SK-N-SH treated with all-trans-retinoic acid at 6 μM for 48 hours (cell line): Measurements from ENCODE around the gene FASTKD2.

Experiments
- ATAC-seq: fragments of 200-7000 bp; cut with Tn5 transposase; 3 replicates; pipeline ENCODE4 v1.9.1; 2020; ENCODE audit warnings: mild to moderate bottlenecking, moderate library complexity
- ARNTL ChIP-seq: fragments of 450-650 bp; formaldehyde crosslinking; IDR thresholded peaks from 2 replicates; pipeline ENCODE4 v1.5.0; 2020; ENCODE audit warnings: low read depth, mild to moderate bottlenecking, moderate library complexity, borderline replicate concordance
- CSDC2 ChIP-seq: fragments of 250-450 bp; sonication (Bioruptor Pico); IDR thresholded peaks from 2 replicates; pipeline ENCODE4 v1.5.0; 2020; ENCODE audit warnings: mild to moderate bottlenecking, moderate library complexity
- ESRRG ChIP-seq: fragments of 250-450 bp; sonication (Bioruptor Pico); IDR thresholded peaks from 2 replicates; pipeline ENCODE4 v1.6.1; 2021; ENCODE audit warnings: mild to moderate bottlenecking
- ISL1 ChIP-seq: fragments of 250-450 bp; sonication (Bioruptor Pico); IDR thresholded peaks from 2 replicates; pipeline ENCODE4 v2.1.2; 2022; ENCODE audit warnings: mild to moderate bottlenecking, moderate library complexity
- OSR1 ChIP-seq: fragments of 250-450 bp; sonication (Bioruptor Pico); IDR thresholded peaks from 2 replicates; pipeline ENCODE4 v1.8.0; 2022; ENCODE audit warnings: moderate library complexity, mild to moderate bottlenecking, inconsistent platforms
- PPARA ChIP-seq: fragments of 250-450 bp; sonication (Bioruptor Pico); IDR thresholded peaks from 2 replicates; pipeline ENCODE4 v1.5.0; 2020; ENCODE audit warnings: mild to moderate bottlenecking, borderline replicate concordance
- RARB ChIP-seq: fragments of 250-450 bp; sonication (Bioruptor Pico); IDR thresholded peaks from 2 replicates; pipeline ENCODE4 v1.8.0; 2021; ENCODE audit warnings: mild to moderate bottlenecking, moderate library complexity
- SNAI2 ChIP-seq: fragments of 250-450 bp; sonication (Bioruptor Pico); IDR thresholded peaks from 2 replicates; pipeline ENCODE4 v1.5.0; 2020; ENCODE audit warnings: mild to moderate bottlenecking, moderate library complexity
- TCF4 ChIP-seq: fragments of 250-450 bp; sonication (Bioruptor Pico); IDR thresholded peaks from 2 replicates; pipeline ENCODE4 v1.8.0; 2021; ENCODE audit warnings: mild to moderate bottlenecking, moderate library complexity, borderline replicate concordance
- TOX ChIP-seq: fragments of 250-450 bp; sonication (Bioruptor Pico); IDR thresholded peaks from 2 replicates; pipeline ENCODE4 v1.8.0; 2021; ENCODE audit warnings: mild to moderate bottlenecking, moderate library complexity, borderline replicate concordance
- ZC3H10 ChIP-seq: fragments of 250-450 bp; sonication (Bioruptor Pico); IDR thresholded peaks from 2 replicates; pipeline ENCODE4 v1.5.1; 2021; ENCODE audit warnings: mild to moderate bottlenecking, moderate library complexity
- ZFP3 ChIP-seq: fragments of 250-450 bp; sonication (Bioruptor Pico); IDR thresholded peaks from 2 replicates; pipeline ENCODE4 v1.5.0; 2020; ENCODE audit warnings: mild to moderate bottlenecking, moderate library complexity
- ZFP30 ChIP-seq: fragments of 450-650 bp; formaldehyde crosslinking; IDR thresholded peaks from 2 replicates; pipeline ENCODE4 v1.5.0; 2022; ENCODE audit warnings: mild to moderate bottlenecking, moderate library complexity
- ZNF565 ChIP-seq: fragments of 450-650 bp; formaldehyde crosslinking; conservative IDR thresholded peaks from 2 replicates; pipeline ENCODE4 v1.5.0; 2020; ENCODE audit warnings: low read depth, mild to moderate bottlenecking, moderate library complexity
- ZNF70 ChIP-seq: fragments of 450-650 bp; formaldehyde crosslinking; IDR thresholded peaks from 2 replicates; pipeline ENCODE4 v1.5.0; 2020; ENCODE audit warnings: mild to moderate bottlenecking, moderate library complexity
- ZNF8 ChIP-seq: fragments of 450-650 bp; formaldehyde crosslinking; IDR thresholded peaks from 2 replicates; pipeline ENCODE4 v1.5.0; 2020; ENCODE audit warnings: mild to moderate bottlenecking, moderate library complexity
- TF ChIP-seq, protein P1 (sequence below): fragments of 250-450 bp; sonication (Bioruptor Pico); IDR thresholded peaks from 2 replicates; pipeline ENCODE4 v1.5.1; 2021; ENCODE audit warnings: mild to moderate bottlenecking, moderate library complexity
- TF ChIP-seq, protein P2 (sequence below): fragments of 250-450 bp; sonication (Bioruptor Pico); IDR thresholded peaks from 2 replicates; pipeline ENCODE4 v1.5.1; 2020; ENCODE audit warnings: low read depth, mild to moderate bottlenecking, moderate library complexity
- TF ChIP-seq, protein P3 (sequence below): fragments of 250-450 bp; sonication (Bioruptor Pico); IDR thresholded peaks from 2 replicates; pipeline ENCODE4 v1.8.0; 2020; ENCODE audit warnings: mild to moderate bottlenecking, moderate library complexity, borderline replicate concordance

Gene FASTKD2

DNA sequence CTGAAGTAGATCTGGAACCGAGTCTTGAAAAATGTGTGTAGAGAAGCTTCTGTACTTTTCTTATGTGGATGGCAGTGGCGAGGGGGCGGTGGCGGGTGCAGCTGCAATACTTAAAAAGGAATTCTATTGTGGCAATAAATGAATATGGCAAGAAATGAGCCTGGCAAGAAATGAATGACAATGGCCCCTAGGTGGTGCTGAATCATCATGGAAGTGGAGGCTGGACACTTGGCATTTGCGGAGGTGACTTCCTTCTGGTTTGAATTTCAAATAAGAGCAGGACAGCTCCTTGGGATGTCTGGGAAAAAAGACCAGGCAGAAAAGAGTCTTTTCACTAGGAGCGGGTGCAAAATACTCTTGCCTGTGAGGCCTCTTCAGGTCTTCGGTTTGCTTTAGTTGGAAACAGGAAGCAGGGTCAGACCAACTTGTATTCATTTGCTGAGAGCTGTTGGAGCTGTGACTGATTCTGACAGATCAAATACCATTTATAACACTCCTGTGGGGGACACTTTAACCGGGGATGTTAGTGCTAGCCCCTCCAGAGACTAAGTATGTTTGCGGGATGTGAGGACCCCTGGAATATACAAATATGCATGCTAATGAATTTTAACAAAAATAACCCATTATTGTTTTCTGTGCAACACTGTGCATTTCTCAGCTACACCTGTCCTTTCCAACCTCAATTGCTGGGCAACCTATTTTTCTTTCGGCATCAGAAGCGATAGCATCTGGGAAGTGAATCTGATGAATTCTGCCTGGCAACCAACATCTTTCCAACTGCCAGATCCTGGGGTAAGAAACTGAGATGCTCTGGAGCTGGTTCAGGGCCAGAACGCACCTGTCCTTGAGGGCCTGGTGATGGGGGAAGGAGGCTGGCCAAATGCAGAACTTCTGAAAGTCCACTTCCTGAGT lies 35.4 kb downstream of the FASTKD2 start:
- ATAC-seq, result peak; percentile 93
- TF ChIP-seq PPARA (CRISPR knock-in tag), result no peak
- TF ChIP-seq ARNTL (CRISPR knock-in tag), result no peak
- TF ChIP-seq ISL1, result no peak

DNA sequence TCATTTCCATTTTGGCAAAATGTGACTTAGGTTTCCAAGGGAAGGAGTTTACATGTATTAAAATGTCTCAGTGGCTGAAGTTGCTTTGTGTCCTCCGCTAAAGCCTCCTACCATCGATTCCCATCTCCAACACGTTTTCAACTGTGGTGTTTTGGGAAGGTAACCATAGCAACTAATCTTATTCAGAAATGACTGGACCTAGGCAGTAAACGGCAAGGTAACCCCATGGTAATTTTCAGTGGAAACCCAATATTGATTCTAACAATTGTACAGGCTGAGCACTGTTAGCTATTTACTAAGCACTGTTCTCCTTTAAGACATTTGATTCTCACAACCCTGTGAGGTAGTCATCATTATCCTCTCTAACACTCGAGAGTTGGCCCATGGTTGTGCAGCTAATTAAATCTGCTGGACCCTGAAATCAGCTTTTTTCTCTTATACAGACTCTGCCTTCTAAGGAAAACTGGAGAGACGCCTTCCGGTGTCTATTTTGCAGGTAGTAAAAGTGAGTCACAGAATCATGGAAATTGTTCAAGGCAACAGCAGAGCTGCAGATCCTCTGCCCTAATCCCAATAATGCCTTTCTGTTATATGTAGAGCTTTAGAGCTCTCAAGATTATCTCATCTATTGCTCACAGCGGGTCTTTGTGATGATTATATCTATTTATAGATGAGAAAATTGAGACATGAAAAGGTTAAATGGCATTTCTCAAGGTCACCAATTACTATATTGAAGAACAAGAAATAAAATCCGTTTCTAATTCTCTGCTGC lies 36.2 kb downstream of the FASTKD2 start:
- TF ChIP-seq, protein P1, sequence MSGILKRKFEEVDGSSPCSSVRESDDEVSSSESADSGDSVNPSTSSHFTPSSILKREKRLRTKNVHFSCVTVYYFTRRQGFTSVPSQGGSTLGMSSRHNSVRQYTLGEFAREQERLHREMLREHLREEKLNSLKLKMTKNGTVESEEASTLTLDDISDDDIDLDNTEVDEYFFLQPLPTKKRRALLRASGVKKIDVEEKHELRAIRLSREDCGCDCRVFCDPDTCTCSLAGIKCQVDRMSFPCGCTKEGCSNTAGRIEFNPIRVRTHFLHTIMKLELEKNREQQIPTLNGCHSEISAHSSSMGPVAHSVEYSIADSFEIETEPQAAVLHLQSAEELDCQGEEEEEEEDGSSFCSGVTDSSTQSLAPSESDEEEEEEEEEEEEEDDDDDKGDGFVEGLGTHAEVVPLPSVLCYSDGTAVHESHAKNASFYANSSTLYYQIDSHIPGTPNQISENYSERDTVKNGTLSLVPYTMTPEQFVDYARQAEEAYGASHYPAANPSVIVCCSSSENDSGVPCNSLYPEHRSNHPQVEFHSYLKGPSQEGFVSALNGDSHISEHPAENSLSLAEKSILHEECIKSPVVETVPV, result no peak
- ATAC-seq, result no peak

DNA sequence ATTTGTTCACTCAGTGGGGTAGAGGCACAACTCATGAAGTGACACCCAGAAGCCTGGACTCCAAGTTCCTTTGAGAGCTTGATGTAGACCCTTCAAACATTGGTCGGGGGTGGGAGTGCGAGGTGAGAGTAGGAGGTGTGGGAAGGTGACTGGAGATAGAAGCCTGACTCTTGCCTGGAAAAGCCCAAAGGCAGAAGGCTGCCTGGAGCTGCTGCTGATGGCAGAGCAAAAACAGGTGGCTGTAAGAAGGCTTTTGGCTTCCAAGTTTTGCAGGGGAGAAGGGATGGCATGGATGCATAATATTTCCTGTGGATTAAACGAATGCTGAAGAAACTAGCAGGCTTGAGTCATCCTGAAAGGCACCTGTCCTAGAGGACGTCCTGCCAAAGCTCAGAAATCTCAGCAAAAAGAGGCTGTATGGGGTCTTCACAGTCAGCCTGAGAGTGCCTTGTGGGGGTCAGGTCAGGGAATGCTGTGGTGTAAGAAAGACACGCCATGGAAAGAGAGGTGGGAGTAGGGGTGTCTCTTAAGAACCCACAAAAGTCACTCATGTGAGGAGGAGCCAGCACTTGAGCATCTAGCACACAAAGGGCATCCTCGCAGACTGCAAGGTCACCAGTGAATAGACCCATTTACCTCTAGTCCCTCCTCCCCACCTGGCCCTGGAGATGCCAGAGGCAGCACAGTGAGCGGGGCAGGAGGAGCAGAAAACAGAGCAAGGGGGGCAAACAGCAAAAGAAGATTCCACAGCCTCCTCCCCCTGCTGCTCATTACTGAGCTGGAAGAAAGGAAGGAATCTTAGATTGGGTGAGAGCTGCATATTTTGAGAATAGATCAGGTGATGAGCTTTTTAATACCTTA lies 37.5 kb downstream of the FASTKD2 start:
- TF ChIP-seq ZNF70 (CRISPR knock-in tag), result no peak
- TF ChIP-seq ZNF8 (CRISPR knock-in tag), result no peak
- no peak for TF ChIP-seq TOX (CRISPR knock-in tag)
- TF ChIP-seq SNAI2 (CRISPR knock-in tag), result no peak
- TF ChIP-seq, protein P2, sequence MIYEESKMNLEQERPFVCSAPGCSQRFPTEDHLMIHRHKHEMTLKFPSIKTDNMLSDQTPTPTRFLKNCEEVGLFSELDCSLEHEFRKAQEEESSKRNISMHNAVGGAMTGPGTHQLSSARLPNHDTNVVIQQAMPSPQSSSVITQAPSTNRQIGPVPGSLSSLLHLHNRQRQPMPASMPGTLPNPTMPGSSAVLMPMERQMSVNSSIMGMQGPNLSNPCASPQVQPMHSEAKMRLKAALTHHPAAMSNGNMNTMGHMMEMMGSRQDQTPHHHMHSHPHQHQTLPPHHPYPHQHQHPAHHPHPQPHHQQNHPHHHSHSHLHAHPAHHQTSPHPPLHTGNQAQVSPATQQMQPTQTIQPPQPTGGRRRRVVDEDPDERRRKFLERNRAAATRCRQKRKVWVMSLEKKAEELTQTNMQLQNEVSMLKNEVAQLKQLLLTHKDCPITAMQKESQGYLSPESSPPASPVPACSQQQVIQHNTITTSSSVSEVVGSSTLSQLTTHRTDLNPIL (CRISPR knock-in tag), result no peak
- no peak for TF ChIP-seq ZFP3 (CRISPR knock-in tag)
- no peak for TF ChIP-seq PPARA (CRISPR knock-in tag)
- no peak for TF ChIP-seq ARNTL (CRISPR knock-in tag)
- TF ChIP-seq, protein P3, sequence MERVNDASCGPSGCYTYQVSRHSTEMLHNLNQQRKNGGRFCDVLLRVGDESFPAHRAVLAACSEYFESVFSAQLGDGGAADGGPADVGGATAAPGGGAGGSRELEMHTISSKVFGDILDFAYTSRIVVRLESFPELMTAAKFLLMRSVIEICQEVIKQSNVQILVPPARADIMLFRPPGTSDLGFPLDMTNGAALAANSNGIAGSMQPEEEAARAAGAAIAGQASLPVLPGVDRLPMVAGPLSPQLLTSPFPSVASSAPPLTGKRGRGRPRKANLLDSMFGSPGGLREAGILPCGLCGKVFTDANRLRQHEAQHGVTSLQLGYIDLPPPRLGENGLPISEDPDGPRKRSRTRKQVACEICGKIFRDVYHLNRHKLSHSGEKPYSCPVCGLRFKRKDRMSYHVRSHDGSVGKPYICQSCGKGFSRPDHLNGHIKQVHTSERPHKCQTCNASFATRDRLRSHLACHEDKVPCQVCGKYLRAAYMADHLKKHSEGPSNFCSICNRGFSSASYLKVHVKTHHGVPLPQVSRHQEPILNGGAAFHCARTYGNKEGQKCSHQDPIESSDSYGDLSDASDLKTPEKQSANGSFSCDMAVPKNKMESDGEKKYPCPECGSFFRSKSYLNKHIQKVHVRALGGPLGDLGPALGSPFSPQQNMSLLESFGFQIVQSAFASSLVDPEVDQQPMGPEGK (CRISPR knock-in tag), result no peak
- ATAC-seq, result no peak

DNA sequence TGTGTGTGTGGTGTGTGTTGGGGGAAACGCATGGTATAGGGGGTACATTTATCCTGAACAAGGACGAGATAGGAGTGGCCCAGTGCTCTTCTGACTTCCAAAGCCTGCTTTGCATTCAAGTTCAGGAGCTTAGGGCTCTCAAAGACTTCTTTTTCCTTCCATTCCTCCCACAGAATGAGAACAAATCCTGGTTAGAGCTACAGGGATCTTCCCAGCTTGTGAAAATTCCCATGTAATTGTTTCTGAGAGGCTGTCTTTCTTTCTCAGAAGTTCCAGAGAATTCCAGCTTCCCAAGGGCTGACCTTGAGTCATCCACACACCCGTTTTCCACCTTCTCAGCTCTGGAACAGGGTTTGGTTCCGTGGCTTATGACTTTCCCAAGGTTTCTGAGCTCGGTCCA lies 38.9 kb downstream of the FASTKD2 start:
- ATAC-seq, result no peak
- TF ChIP-seq ISL1 (no peak), ZFP30 (CRISPR knock-in tag) (no peak), ESRRG (CRISPR knock-in tag) (no peak), PPARA (CRISPR knock-in tag) (no peak), TCF4 (CRISPR knock-in tag) (no peak), SNAI2 (CRISPR knock-in tag) (no peak), CSDC2 (no peak), ZNF70 (CRISPR knock-in tag) (no peak), ZC3H10 (CRISPR knock-in tag) (no peak), ZNF565 (CRISPR knock-in tag) (no peak), RARB (no peak), OSR1 (CRISPR knock-in tag) (no peak), TOX (CRISPR knock-in tag) (no peak)
- TF ChIP-seq, protein P2 (CRISPR knock-in tag), result no peak
- TF ChIP-seq, protein P3 (CRISPR knock-in tag), result no peak
- TF ChIP-seq, protein P1, result no peak
